HepG2 (cell line): ENCODE measurements around the gene GINS3. TPM values are rescaled to one million over a fixed set of nuclear protein-coding genes. Genes with fewer than 3 reads are reported as not detected.

Source experiments
- ATAC-seq: fragments of 200-7000 bp; cut with Tn5 transposase; 3 replicates; pipeline ENCODE4 v1.9.1; 2020; ENCODE audit warnings: mild to moderate bottlenecking, moderate library complexity
- BruUV-seq: library from RNA; stranded (reverse); fragments of 400-500 nt; replicated peaks from 2 replicates; lab custom pipeline; 2021; lab: Mats Ljungman, UMichigan
- CTCF ChIA-PET: fragments of 300-600 bp; formaldehyde crosslinking; extraction: SDS; loops from one replicate; lab custom pipeline; 2021; ENCODE audit warnings: low total read pairs, inconsistent platforms, low intra/inter-chr PET ratio; lab: Yijun Ruan, JAX
- POLR2A ChIA-PET: fragments of 350-600 bp; sonication (Branson Sonifier 250); formaldehyde crosslinking; loops from one replicate; lab custom pipeline; 2020; ENCODE audit warnings: antibody characterized with exemption, inconsistent platforms; lab: Yijun Ruan, JAX
- DNase-seq: peaks from one replicate; pipeline ENCODE4 v3.0.0-alpha.2; 2015; ENCODE audit warnings: low spot score
- FAIRE-seq: peaks from 3 replicates; lab custom pipeline; 2011; peaks lifted over from hg19 to GRCh38; lab: Jason Lieb, UNC
- H2AFZ ChIP-seq: one replicate; pipeline ENCODE4 v1.6.1; 2011; ENCODE audit warnings: low read length, inconsistent platforms
- H3K27ac ChIP-seq: fragments of 300-600 bp; 3 replicates; pipeline ENCODE4 v1.8.0; 2011; ENCODE audit warnings: mixed run types, mild to moderate bottlenecking, mixed read lengths, low read length, inconsistent platforms; ENCODE audit not compliant: insufficient read depth; ENCODE audit errors: extremely low read length
- H3K27me3 ChIP-seq, 2 experiments: fragments of 200-600 bp in 1 of 2; 2 replicates in 1 of 2; 3 replicates in 1 of 2; pipeline versions ENCODE4 v1.6.0 to v1.8.0; 2011; ENCODE audit warnings: low read length in 2 of 2, mild to moderate bottlenecking in 2 of 2, moderate library complexity in 2 of 2, inconsistent platforms in 1 of 2; ENCODE audit not compliant: insufficient read depth in 2 of 2, control insufficient read depth in 1 of 2
- H3K36me3 ChIP-seq, 2 experiments: fragments of 200-600 bp in 1 of 2; replicated peaks in 1 of 2; 2 replicates in 1 of 2; 3 replicates in 1 of 2; pipeline versions ENCODE4 v1.5.1 to v1.8.0; 2011; ENCODE audit warnings: low read length in 2 of 2, inconsistent platforms in 1 of 2; ENCODE audit not compliant: insufficient read depth in 2 of 2, control insufficient read depth in 1 of 2
- H3K4me1 ChIP-seq: 2 replicates; pipeline ENCODE4 v1.5.1; 2012; ENCODE audit warnings: low read length, inconsistent platforms; ENCODE audit not compliant: insufficient read depth
- H3K4me2 ChIP-seq: 2 replicates; pipeline ENCODE4 v1.6.0; 2011; ENCODE audit warnings: low read depth, low read length, inconsistent platforms
- H3K4me3 ChIP-seq, 3 experiments: fragments of 200-600 bp in 1 of 3; sonication (generic), shearing (Covaris generic) in 1 of 3; replicated peaks in 1 of 3; 2 replicates each; pipeline ENCODE4 v1.5.1; 2011 to 2016; ENCODE audit warnings: low read length in 3 of 3, inconsistent platforms in 2 of 3, low read depth in 2 of 3, mild to moderate bottlenecking in 2 of 3, control low read depth in 1 of 3, mixed read lengths in 1 of 3; ENCODE audit not compliant: insufficient read depth in 1 of 3
- H3K79me2 ChIP-seq: one replicate; pipeline ENCODE4 v1.6.1; 2011; ENCODE audit warnings: low read length, inconsistent platforms; ENCODE audit not compliant: insufficient read depth
- H3K9ac ChIP-seq: 2 replicates; pipeline ENCODE4 v1.6.0; 2011; ENCODE audit warnings: mild to moderate bottlenecking, low read depth, low read length, inconsistent platforms; ENCODE audit not compliant: insufficient read depth
- H3K9me3 ChIP-seq: 2 replicates; pipeline ENCODE4 v1.5.1; 2012; ENCODE audit warnings: mild to moderate bottlenecking, low read length
- H4K20me1 ChIP-seq: 2 replicates; pipeline ENCODE4 v1.6.0; 2011; ENCODE audit warnings: inconsistent platforms, mild to moderate bottlenecking, low read length, moderate library complexity; ENCODE audit not compliant: insufficient read depth
- FOXC1 ChIP-seq: sonication (generic); formaldehyde crosslinking; IDR thresholded peaks from 2 replicates; pipeline ENCODE4 v1.8.0; 2022; ENCODE audit warnings: mild to moderate bottlenecking, missing genetic modification reagents, borderline replicate concordance
- HCFC1 ChIP-seq: fragments of 150-350 bp; IDR thresholded peaks from 2 replicates; pipeline ENCODE4 v1.6.1; 2014; ENCODE audit warnings: low read depth, low read length
- HNF1A ChIP-seq, 2 experiments: sonication (generic) in 1 of 2; formaldehyde crosslinking in 1 of 2; IDR thresholded peaks; 2 replicates each; pipeline versions ENCODE4 v1.4.0 to v1.6.1; 2016 to 2020; ENCODE audit warnings: borderline replicate concordance in 1 of 2, low read depth in 1 of 2, mild to moderate bottlenecking in 1 of 2, missing genetic modification reagents in 1 of 2
- HNF1B ChIP-seq: sonication (generic); formaldehyde crosslinking; IDR thresholded peaks from 2 replicates; pipeline ENCODE4 v1.5.1; 2020; ENCODE audit warnings: mild to moderate bottlenecking, moderate library complexity, missing genetic modification reagents
- HNRNPK ChIP-seq: fragments of 200-400 bp; formaldehyde crosslinking; IDR thresholded peaks from 2 replicates; pipeline ENCODE4 v1.6.1; 2018; ENCODE audit warnings: low read length, low read depth, moderate library complexity, mild to moderate bottlenecking; ENCODE audit not compliant: poor library complexity, severe bottlenecking
- PAF1 ChIP-seq: IDR thresholded peaks from 2 replicates; pipeline ENCODE4 v1.6.1; 2016; ENCODE audit warnings: missing genetic modification reagents, missing compliant biosample characterization
- ZBTB2 ChIP-seq: sonication (generic); formaldehyde crosslinking; IDR thresholded peaks from 2 replicates; pipeline ENCODE4 v1.8.0; 2022; ENCODE audit warnings: low read depth, missing genetic modification reagents
- ZBTB26 ChIP-seq: IDR thresholded peaks from 2 replicates; pipeline ENCODE4 v1.6.1; 2016; ENCODE audit warnings: missing compliant biosample characterization, missing genetic modification reagents, borderline replicate concordance
- ZC3H13 ChIP-seq: sonication (generic); formaldehyde crosslinking; IDR thresholded peaks from 2 replicates; pipeline ENCODE4 v1.8.1; 2023; ENCODE audit warnings: mild to moderate bottlenecking, missing genetic modification reagents, moderate library complexity
- ZHX1 ChIP-seq: sonication (generic); formaldehyde crosslinking; IDR thresholded peaks from 2 replicates; pipeline ENCODE4 v1.8.1; 2022; ENCODE audit warnings: low read depth, mild to moderate bottlenecking, missing genetic modification reagents
- ZNF354B ChIP-seq: sonication (generic); formaldehyde crosslinking; IDR thresholded peaks from 2 replicates; pipeline ENCODE4 v1.8.0; 2022; ENCODE audit warnings: mild to moderate bottlenecking, missing genetic modification reagents
- WGBS: methylation state at CpG from one replicate; pipeline ENCODE4 v1.1.6; 2017; ENCODE audit warnings: low lambda C conversion rate; 5-methylcytosine and 5-hydroxymethylcytosine counted together
- in situ Hi-C: cut with HindIII; loops from 2 replicates; pipeline ENCODE4 v1.10.0; 2017; ENCODE audit warnings: low pct_unique_long_range_greater_than_20kb; ENCODE audit not compliant: extremely low pct_ligation_motif_present
- intact Hi-C: fragments of 100-400 bp; cut with micrococcal nuclease; formaldehyde crosslinking; loops from one replicate; pipeline ENCODE4 v1.10.0; 2022; ENCODE audit not compliant: unreplicated experiment
- polyA plus RNA-seq, 8 experiments: library from polyadenylated mRNA; depleted of rRNA in 3 of 8; stranded (reverse) in 7 of 8; unstranded in 1 of 8; fragments of >200 nt; fragmentation: Illumina TruSeq in 4 of 8; extraction: Trizol in 4 of 8; gene quantifications; 2 replicates each; pipeline versions ENCODE4 v1.2.1 to v1.2.3, GENCODE V29; 2011 to 2016; ENCODE audit warnings: low read depth in 4 of 8, missing spikeins in 1 of 8, mixed read lengths in 1 of 8; ENCODE audit not compliant: insufficient read depth in 1 of 8
- total RNA-seq, 5 experiments: library from RNA; depleted of rRNA; stranded (reverse); fragments of >200 nt; fragmentation: Illumina TruSeq; extraction: Trizol; gene quantifications; 2 replicates each; pipeline ENCODE4 v1.2.3, GENCODE V29; 2016; ENCODE audit warnings: low read depth in 1 of 5

The GINS3 gene
- total and polyA plus RNA-seq, 2 of the 13 experiments (the other 11 are each of a cell fraction or from before 2014, with no cell fraction given), result 6.5 to 19.3 TPM

- Histone ChIP-seq H2AFZ (no peak overlapping the region), H3K9me3 (no peaks in the 10 kb centered on the region), H3K9ac (no peak overlapping the region), H3K79me2 (no peaks in the 10 kb centered on the region), H3K27me3 (no peaks in the 10 kb centered on the region), H3K36me3 (peaks cover 0 to 2% of the 10 kb centered on the region in 2 experiments; a peak in 1 of 5 replicates), H3K4me1 (no peaks in the 10 kb centered on the region), H4K20me1 (no peaks in the 10 kb centered on the region), H3K4me2 (no peak overlapping the region), H3K27ac (no peak overlapping the region), H3K4me3 (no peak overlapping the region)
- DNase-seq (no peak), FAIRE-seq (peak; percentile 43), ATAC-seq (peak; percentile 66)
- WGBS, result 33% methylated on average over 6 of the region's 6 CpGs
- no TSS peak for BruUV-seq
- POLR2A ChIA-PET, result no interaction called here
- in situ Hi-C loops (no loop called here), intact Hi-C loops (no loop called here)
- CTCF ChIA-PET, result no interaction called here
- TF ChIP-seq FOXC1 (CRISPR knock-in tag) (no peak), HCFC1 (no peak), HNRNPK (no peak), ZC3H13 (no peak), ZNF354B (CRISPR knock-in tag) (no peak), ZHX1 (CRISPR knock-in tag) (no peak), HNF1A (IDR thresholded peaks at IDR 0.05; ENCODE audit: low read depth) (no peak), HNF1A (CRISPR knock-in tag; IDR thresholded peaks at IDR 0.05; ENCODE audit: borderline replicate concordance) (no peak), ZBTB26 (CRISPR knock-in tag) (no peak), HNF1B (CRISPR knock-in tag) (no peak), PAF1 (CRISPR knock-in tag) (no peak), ZBTB2 (CRISPR knock-in tag) (no peak)
Measured at GRCh38 chr16:58409316-58409973, 17.2 kb downstream of the GINS3 start.
